Astrocyte of the cerebellum (primary cell): ENCODE results near the gene MROH2A.

Experiments used
- DNase-seq: peaks from one replicate; pipeline ENCODE4 v3.0.0-alpha.2; 2011; ENCODE audit warnings: low read depth
- H3K4me3 ChIP-seq: 2 replicates; pipeline ENCODE4 v1.5.1; 2011; ENCODE audit warnings: mild to moderate bottlenecking, low read depth, low read length, moderate library complexity
- CTCF ChIP-seq: IDR thresholded peaks from 2 replicates; pipeline ENCODE4 v1.5.1; 2012; ENCODE audit warnings: low read length, low read depth, moderate library complexity, mild to moderate bottlenecking; ENCODE audit errors: missing control alignments
- in situ Hi-C: cut with HindIII; loops from 2 replicates; pipeline ENCODE4 v1.10.0; 2017; ENCODE audit warnings: low sequenced_read_pairs

Gene MROH2A

GRCh38 chr2:233775414-233775813, 2.7 kb upstream of the MROH2A start:
- TF ChIP-seq CTCF = no peak
- no peak for DNase-seq
- in situ Hi-C loops = no loop called here
- no peak overlapping the region for H3K4me3 ChIP-seq

GRCh38 chr2:233779722-233780121, 1.6 kb downstream of the MROH2A start:
- in situ Hi-C loops = no loop called here
- H3K4me3 ChIP-seq = no peak overlapping the region
- no peak for DNase-seq
- no peak for TF ChIP-seq CTCF

GRCh38 chr2:233780771-233781170, 2.6 kb downstream of the MROH2A start:
- DNase-seq = no peak
- in situ Hi-C loops = no loop called here
- no peak for TF ChIP-seq CTCF
- H3K4me3 ChIP-seq = no peak overlapping the region

- no peak for DNase-seq
- H3K4me3 ChIP-seq = no peak overlapping the region
- in situ Hi-C loops = no loop called here
- no peak for TF ChIP-seq CTCF
These were observed 11.4 kb downstream of the MROH2A start for GRCh38 chr2:233789554-233789953.

GRCh38 chr2:233791151-233791882, 13.2 kb downstream of the MROH2A start:
- TF ChIP-seq CTCF = no peak
- no peak overlapping the region for H3K4me3 ChIP-seq
- in situ Hi-C loops = no loop called here
- no peak for DNase-seq

GRCh38 chr2:233791883-233792329, 13.8 kb downstream of the MROH2A start:
- no peak for DNase-seq
- in situ Hi-C loops = no loop called here
- no peak for TF ChIP-seq CTCF
- no peak overlapping the region for H3K4me3 ChIP-seq
